Cardiac muscle cell (in vitro differentiated cells and primary cell): Measurements from ENCODE around the gene NFATC4. TPM values are rescaled to one million over a fixed set of nuclear protein-coding genes. Genes with fewer than 3 reads are reported as not detected.

ENCODE experiments used
- DNase-seq, 2 donors: peaks; one replicate each; pipeline versions ENCODE4 v3.0.0 to v3.0.0-alpha.2; 2010 to 2017; ENCODE audit warnings: low read depth in 1 of 2, low spot score in 1 of 2
- H3K27ac ChIP-seq: fragments of 200-600 bp; sonication (generic); 2 replicates; pipeline ENCODE4 v1.5.1; 2016
- H3K27me3 ChIP-seq: fragments of 200-600 bp; sonication (generic); 2 replicates; pipeline ENCODE4 v1.6.0; 2016; ENCODE audit warnings: control low read depth
- H3K36me3 ChIP-seq: fragments of 200-600 bp; sonication (generic); 2 replicates; pipeline ENCODE4 v1.5.1; 2016; ENCODE audit warnings: control low read depth
- H3K4me1 ChIP-seq: fragments of 200-600 bp; sonication (generic); 2 replicates; pipeline ENCODE4 v1.8.1; 2017; ENCODE audit warnings: low read depth, mild to moderate bottlenecking, mixed run types
- H3K4me3 ChIP-seq: fragments of 200-600 bp; sonication (generic); 2 replicates; pipeline ENCODE4 v1.5.1; 2016; ENCODE audit warnings: mild to moderate bottlenecking
- H3K9me3 ChIP-seq: fragments of 200-600 bp; sonication (generic); 2 replicates; pipeline ENCODE4 v1.5.1; 2017; ENCODE audit warnings: low read depth, mild to moderate bottlenecking, control low read depth
- CTCF ChIP-seq: IDR thresholded peaks from 2 replicates; pipeline ENCODE4 v1.5.1; 2012; ENCODE audit warnings: low read depth, mild to moderate bottlenecking, low read length
- polyA plus RNA-seq: library from polyadenylated mRNA; unstranded; fragments of >200 nt; fragmentation: Nextera tagmentation; extraction: Ambion mirVana; gene quantifications from 2 replicates; pipeline ENCODE4 v1.2.1, GENCODE V29; 2016
- total RNA-seq: library from RNA; depleted of rRNA; stranded (reverse); fragments of >200 nt; gene quantifications from 2 replicates; pipeline ENCODE4 v1.2.3, GENCODE V29; 2016

The NFATC4 gene
- total and polyA plus RNA-seq, 2 experiments from 2014 or later, result 83.2 to 117 TPM

- no peak for TF ChIP-seq CTCF
- no peak overlapping the region for H3K27ac ChIP-seq
- DNase-seq, result no peak
- no peaks in the 10 kb centered on the region for H3K27me3 ChIP-seq
- H3K4me1 ChIP-seq, result peaks cover 9% of the 10 kb centered on the region
- no peaks in the 10 kb centered on the region for H3K9me3 ChIP-seq
- H3K4me3 ChIP-seq, result no peak overlapping the region
- peaks cover 4% of the 10 kb centered on the region for H3K36me3 ChIP-seq
These were observed 59.8 kb downstream of the NFATC4 start for GRCh38 chr14:24427537-24428508.

DNA sequence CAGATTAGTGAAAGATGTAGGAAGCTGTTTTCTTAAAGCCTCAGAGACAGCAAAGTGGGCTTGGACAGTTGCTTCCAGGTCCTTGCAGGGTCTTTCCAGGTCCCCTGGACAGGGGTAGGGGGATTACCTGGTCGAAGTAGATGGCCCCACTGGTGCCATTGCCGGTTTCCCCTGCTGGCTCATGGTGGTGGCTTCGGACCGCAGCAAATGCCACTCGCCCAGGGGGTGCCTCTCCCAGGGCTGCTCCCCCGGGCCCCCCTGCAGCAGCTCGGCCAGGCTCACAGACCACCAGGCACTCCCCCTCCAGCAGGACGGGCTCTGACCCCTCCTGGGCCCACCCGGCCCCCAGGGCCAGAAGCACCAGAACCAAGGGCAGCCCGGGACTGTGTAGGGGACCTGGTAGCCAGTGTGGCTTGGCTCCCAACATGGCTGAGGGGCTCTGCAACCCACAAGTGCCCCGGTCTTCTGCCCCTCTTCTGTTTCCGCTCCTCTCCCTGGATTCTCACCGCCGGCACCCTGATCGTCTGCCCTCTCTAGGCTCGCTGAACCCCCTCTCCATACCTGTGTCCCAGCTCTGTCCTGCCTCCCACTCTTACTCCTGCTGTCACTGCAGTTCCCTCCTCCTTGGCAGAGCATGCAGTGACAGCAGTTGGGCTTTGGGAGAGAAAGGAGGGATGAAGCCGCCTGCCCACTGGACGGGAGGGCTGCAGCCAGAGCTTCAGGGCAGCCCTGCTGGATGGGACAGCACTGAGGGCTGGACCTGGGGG lies 60.8 kb downstream of the NFATC4 start:
- no peak for DNase-seq
- peaks cover 14% of the 10 kb centered on the region for H3K36me3 ChIP-seq
- TF ChIP-seq CTCF, result no peak
- H3K9me3 ChIP-seq, result no peaks in the 10 kb centered on the region
- peak overlapping the region; percentile 93 for H3K27ac ChIP-seq
- no peak overlapping the region for H3K4me3 ChIP-seq
- no peaks in the 10 kb centered on the region for H3K27me3 ChIP-seq
- H3K4me1 ChIP-seq, result peaks cover 9% of the 10 kb centered on the region

Other genes with a start within 250 kb of the NFATC4 start
Only the 30 nearest of the 31 such genes appear.
- 124 and 136 TPM in 2 replicates for gene FITM1, start 237.5 kb upstream of the NFATC4 start, total RNA-seq
- 181 and 209 TPM in 2 replicates for gene FITM1, start 237.5 kb upstream of the NFATC4 start, polyA plus RNA-seq
- gene PSME1, start 232.0 kb upstream of the NFATC4 start, total RNA-seq, result 211 and 238 TPM in 2 replicates
- 383 and 492 TPM in 2 replicates for gene PSME1, start 232.0 kb upstream of the NFATC4 start, polyA plus RNA-seq
- gene EMC9, start 226.6 kb upstream of the NFATC4 start, total RNA-seq, result 54.6 and 69.3 TPM in 2 replicates
- 82.3 and 114 TPM in 2 replicates for gene EMC9, start 226.6 kb upstream of the NFATC4 start, polyA plus RNA-seq
- 92.3 and 97.6 TPM in 2 replicates for gene PSME2, start 221.6 kb upstream of the NFATC4 start, total RNA-seq
- gene PSME2, start 221.6 kb upstream of the NFATC4 start, polyA plus RNA-seq, result 311 and 331 TPM in 2 replicates
- 81.0 and 134 TPM in 2 replicates for gene RNF31, start 220.7 kb upstream of the NFATC4 start, total RNA-seq
- gene RNF31, start 220.7 kb upstream of the NFATC4 start, polyA plus RNA-seq, result 42.1 and 44.9 TPM in 2 replicates
- 29.1 and 33.7 TPM in 2 replicates for gene IRF9, start 206.9 kb upstream of the NFATC4 start, total RNA-seq
- 27.3 and 35.4 TPM in 2 replicates for gene IRF9, start 206.9 kb upstream of the NFATC4 start, polyA plus RNA-seq
- gene REC8, start 196.1 kb upstream of the NFATC4 start, total RNA-seq, result 20.3 and 23.5 TPM in 2 replicates
- 38.8 and 39.0 TPM in 2 replicates for gene REC8, start 196.1 kb upstream of the NFATC4 start, polyA plus RNA-seq
- gene IPO4, start 179.4 kb upstream of the NFATC4 start, total RNA-seq, result 32.0 and 40.7 TPM in 2 replicates
- 26.4 and 34.5 TPM in 2 replicates for gene IPO4, start 179.4 kb upstream of the NFATC4 start, polyA plus RNA-seq
- gene TM9SF1, start 172.7 kb upstream of the NFATC4 start, total RNA-seq, result 40.2 and 50.3 TPM in 2 replicates
- gene TM9SF1, start 172.7 kb upstream of the NFATC4 start, polyA plus RNA-seq, result 55.2 and 65.3 TPM in 2 replicates
- gene TSSK4, start 162.5 kb upstream of the NFATC4 start, total RNA-seq, result not detected in 2 replicates
- 2.3 and 3.3 TPM in 2 replicates for gene TSSK4, start 162.5 kb upstream of the NFATC4 start, polyA plus RNA-seq
- gene CHMP4A, start 154.7 kb upstream of the NFATC4 start, total RNA-seq, result 26.4 and 31.0 TPM in 2 replicates
- 51.1 and 56.1 TPM in 2 replicates for gene CHMP4A, start 154.7 kb upstream of the NFATC4 start, polyA plus RNA-seq
- gene MDP1, start 152.1 kb upstream of the NFATC4 start, total RNA-seq, result 39.3 and 59.8 TPM in 2 replicates
- gene MDP1, start 152.1 kb upstream of the NFATC4 start, polyA plus RNA-seq, result 70.5 and 73.4 TPM in 2 replicates
- gene NEDD8, start 135.8 kb upstream of the NFATC4 start, total RNA-seq, result 262 and 264 TPM in 2 replicates
- 429 and 492 TPM in 2 replicates for gene NEDD8, start 135.8 kb upstream of the NFATC4 start, polyA plus RNA-seq
- gene GMPR2, start 135.3 kb upstream of the NFATC4 start, total RNA-seq, result 59.5 and 66.3 TPM in 2 replicates
- 57.6 and 66.8 TPM in 2 replicates for gene GMPR2, start 135.3 kb upstream of the NFATC4 start, polyA plus RNA-seq
- 32.3 and 40.8 TPM in 2 replicates for gene TINF2, start 125.6 kb upstream of the NFATC4 start, total RNA-seq
- 49.9 and 50.6 TPM in 2 replicates for gene TINF2, start 125.6 kb upstream of the NFATC4 start, polyA plus RNA-seq
- gene TGM1, start 105.0 kb upstream of the NFATC4 start, total RNA-seq, result 0.35 and 1.7 TPM in 2 replicates
- 0.65 TPM in 1 of 2 replicates, not detected in the other for gene TGM1, start 105.0 kb upstream of the NFATC4 start, polyA plus RNA-seq
- 39.6 and 43.5 TPM in 2 replicates for gene RABGGTA, start 96.6 kb upstream of the NFATC4 start, total RNA-seq
- gene RABGGTA, start 96.6 kb upstream of the NFATC4 start, polyA plus RNA-seq, result 43.7 and 45.2 TPM in 2 replicates
- 43.2 and 54.3 TPM in 2 replicates for gene DHRS1, start 68.4 kb upstream of the NFATC4 start, total RNA-seq
- 53.5 and 58.1 TPM in 2 replicates for gene DHRS1, start 68.4 kb upstream of the NFATC4 start, polyA plus RNA-seq
- 13.5 and 15.7 TPM in 2 replicates for gene NOP9, start 68.3 kb upstream of the NFATC4 start, total RNA-seq
- gene NOP9, start 68.3 kb upstream of the NFATC4 start, polyA plus RNA-seq, result 2.7 and 4.3 TPM in 2 replicates
- gene CIDEB, start 60.2 kb upstream of the NFATC4 start, total RNA-seq, result not detected in 2 replicates
- not detected in 2 replicates for gene CIDEB, start 60.2 kb upstream of the NFATC4 start, polyA plus RNA-seq
- gene LTB4R2, start 58.0 kb upstream of the NFATC4 start, total RNA-seq, result 7.6 and 15.1 TPM in 2 replicates
- gene LTB4R2, start 58.0 kb upstream of the NFATC4 start, polyA plus RNA-seq, result 0.17 and 1.8 TPM in 2 replicates
- 8.5 and 8.8 TPM in 2 replicates for gene LTB4R, start 56.7 kb upstream of the NFATC4 start, total RNA-seq
- 2.0 and 2.7 TPM in 2 replicates for gene LTB4R, start 56.7 kb upstream of the NFATC4 start, polyA plus RNA-seq
- gene ADCY4, start 33.1 kb upstream of the NFATC4 start, total RNA-seq, result 0.35 and 1.5 TPM in 2 replicates
- 1.2 TPM in 1 of 2 replicates, not detected in the other for gene ADCY4, start 33.1 kb upstream of the NFATC4 start, polyA plus RNA-seq
- gene RIPK3, start 28.2 kb upstream of the NFATC4 start, total RNA-seq, result 0.24 TPM in 1 of 2 replicates, not detected in the other
- gene RIPK3, start 28.2 kb upstream of the NFATC4 start, polyA plus RNA-seq, result 0.81 TPM in 1 of 2 replicates, not detected in the other
- gene NYNRIN, start 30.8 kb downstream of the NFATC4 start, total RNA-seq, result 37.2 and 56.2 TPM in 2 replicates
- gene NYNRIN, start 30.8 kb downstream of the NFATC4 start, polyA plus RNA-seq, result 21.3 and 30.7 TPM in 2 replicates
- gene CBLN3, start 61.5 kb downstream of the NFATC4 start, total RNA-seq, result 2.3 and 3.3 TPM in 2 replicates
- gene CBLN3, start 61.5 kb downstream of the NFATC4 start, polyA plus RNA-seq, result 3.1 and 5.3 TPM in 2 replicates
- gene KHNYN, start 61.8 kb downstream of the NFATC4 start, total RNA-seq, result 62.2 and 90.7 TPM in 2 replicates
- 34.7 and 35.7 TPM in 2 replicates for gene KHNYN, start 61.8 kb downstream of the NFATC4 start, polyA plus RNA-seq
- gene SDR39U1, start 74.6 kb downstream of the NFATC4 start, total RNA-seq, result 60.4 and 63.9 TPM in 2 replicates
- 163 TPM in 2 replicates for gene SDR39U1, start 74.6 kb downstream of the NFATC4 start, polyA plus RNA-seq
- not detected in 2 replicates for gene CMA1, start 140.1 kb downstream of the NFATC4 start, total RNA-seq
- not detected in 2 replicates for gene CMA1, start 140.1 kb downstream of the NFATC4 start, polyA plus RNA-seq
- gene CTSG, start 208.1 kb downstream of the NFATC4 start, total RNA-seq, result not detected in 2 replicates
- gene CTSG, start 208.1 kb downstream of the NFATC4 start, polyA plus RNA-seq, result not detected in 2 replicates